BJ (cell line): ENCODE measurements around the gene FRMD5. TPM values are rescaled to one million over a fixed set of nuclear protein-coding genes. Genes with fewer than 3 reads are reported as not detected.

Experiments used
- CTCF ChIA-PET: fragments of 350-600 bp; formaldehyde crosslinking; extraction: SDS; loops from one replicate; lab custom pipeline; 2021; ENCODE audit warnings: antibody characterized with exemption, inconsistent platforms; lab: Yijun Ruan, JAX
- POLR2A ChIA-PET: fragments of 300-600 bp; sonication (Branson Sonifier 250); formaldehyde crosslinking; extraction: SDS; loops from one replicate; lab custom pipeline; 2021; ENCODE audit warnings: antibody characterized with exemption; lab: Charles Lee
- DNase-seq: peaks from one replicate; pipeline ENCODE4 v3.0.0-alpha.2; 2011; ENCODE audit warnings: low read depth
- H3K27me3 ChIP-seq: 2 replicates; pipeline ENCODE4 v1.6.0; 2011; ENCODE audit warnings: low read length; ENCODE audit not compliant: control insufficient read depth, insufficient read depth
- H3K36me3 ChIP-seq: 2 replicates; pipeline ENCODE4 v1.5.1; 2011; ENCODE audit warnings: low read length; ENCODE audit not compliant: control insufficient read depth, insufficient read depth
- H3K4me3 ChIP-seq: 2 replicates; pipeline ENCODE4 v1.5.1; 2011; ENCODE audit warnings: low read depth, mild to moderate bottlenecking, control low read depth, low read length
- polyA plus RNA-seq: library from polyadenylated mRNA; depleted of rRNA; stranded (reverse); fragments of >200 nt; gene quantifications from 2 replicates; pipeline ENCODE4 v1.2.3, GENCODE V29; 2011
- TF ChIP-seq, protein P1 (sequence below): IDR thresholded peaks from 2 replicates; pipeline ENCODE4 v1.5.1; 2011; ENCODE audit warnings: low read depth, mild to moderate bottlenecking, control low read depth, inconsistent platforms, low read length, moderate library complexity; ENCODE audit not compliant: insufficient read depth

The FRMD5 gene
- polyA plus RNA-seq, 1 experiment = 0.96 TPM

DNA sequence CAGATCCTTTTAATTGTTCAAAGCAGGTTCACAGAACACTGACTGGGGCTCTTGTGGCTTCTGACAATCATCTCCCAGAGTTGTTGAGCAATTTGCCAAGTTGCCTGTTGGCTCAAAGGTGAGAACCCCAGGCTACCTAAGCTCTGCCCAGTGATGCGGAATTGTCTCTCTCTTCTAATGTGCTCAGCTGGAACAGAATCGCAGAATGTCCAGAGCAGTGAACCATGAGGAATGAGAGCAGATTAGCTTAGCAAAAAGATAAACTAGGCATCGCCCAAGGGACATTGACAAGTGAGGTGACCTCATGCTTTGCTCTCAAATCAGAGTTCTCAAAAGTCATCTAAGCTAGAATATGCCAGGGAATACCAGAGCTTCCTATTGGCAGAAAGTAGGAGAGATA is 220.2 kb downstream of the FRMD5 start:
- TF ChIP-seq, protein P1, sequence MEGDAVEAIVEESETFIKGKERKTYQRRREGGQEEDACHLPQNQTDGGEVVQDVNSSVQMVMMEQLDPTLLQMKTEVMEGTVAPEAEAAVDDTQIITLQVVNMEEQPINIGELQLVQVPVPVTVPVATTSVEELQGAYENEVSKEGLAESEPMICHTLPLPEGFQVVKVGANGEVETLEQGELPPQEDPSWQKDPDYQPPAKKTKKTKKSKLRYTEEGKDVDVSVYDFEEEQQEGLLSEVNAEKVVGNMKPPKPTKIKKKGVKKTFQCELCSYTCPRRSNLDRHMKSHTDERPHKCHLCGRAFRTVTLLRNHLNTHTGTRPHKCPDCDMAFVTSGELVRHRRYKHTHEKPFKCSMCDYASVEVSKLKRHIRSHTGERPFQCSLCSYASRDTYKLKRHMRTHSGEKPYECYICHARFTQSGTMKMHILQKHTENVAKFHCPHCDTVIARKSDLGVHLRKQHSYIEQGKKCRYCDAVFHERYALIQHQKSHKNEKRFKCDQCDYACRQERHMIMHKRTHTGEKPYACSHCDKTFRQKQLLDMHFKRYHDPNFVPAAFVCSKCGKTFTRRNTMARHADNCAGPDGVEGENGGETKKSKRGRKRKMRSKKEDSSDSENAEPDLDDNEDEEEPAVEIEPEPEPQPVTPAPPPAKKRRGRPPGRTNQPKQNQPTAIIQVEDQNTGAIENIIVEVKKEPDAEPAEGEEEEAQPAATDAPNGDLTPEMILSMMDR = no peak
- ChIA-PET POLR2A (no interaction called here), CTCF (interaction anchor here (1.0 kb wide), 1 partner anchor 8 kb away, joined by 3 read pairs; no protein-coding TSS in a partner anchor)
- Histone ChIP-seq H3K27me3 (no peaks in the 10 kb centered on the region), H3K36me3 (no peaks in the 10 kb centered on the region), H3K4me3 (no peak overlapping the region)
- DNase-seq = no peak

DNA sequence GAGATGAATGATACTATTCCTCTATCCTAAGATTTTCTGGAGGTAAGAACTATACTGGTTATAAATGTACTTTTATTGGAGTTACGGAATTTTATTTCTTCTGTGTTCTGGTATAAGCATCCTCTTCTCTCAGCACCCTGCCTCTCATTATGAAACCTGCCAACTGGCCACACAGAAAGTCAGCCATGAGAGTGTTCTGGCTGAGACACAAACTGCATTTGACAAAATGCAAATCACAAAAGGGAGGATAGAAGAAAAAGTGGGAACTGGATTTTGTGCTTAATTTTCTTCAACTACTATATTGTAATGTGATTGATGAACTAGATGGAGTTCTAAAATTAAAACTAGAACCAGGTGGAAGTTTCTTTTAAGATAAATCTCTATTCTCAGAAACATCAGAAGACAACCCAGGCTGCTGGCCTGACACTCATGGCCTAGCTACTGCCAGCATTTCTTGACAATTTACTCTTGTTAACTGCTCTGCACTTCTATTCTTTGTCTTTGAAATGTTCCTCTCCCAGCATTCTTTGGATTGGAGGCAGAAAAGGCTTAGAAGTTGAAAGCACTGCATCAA is 225.2 kb downstream of the FRMD5 start:
- no peak for DNase-seq
- H3K4me3 ChIP-seq = no peak overlapping the region
- no peaks in the 10 kb centered on the region for H3K36me3 ChIP-seq
- H3K27me3 ChIP-seq = no peaks in the 10 kb centered on the region
- TF ChIP-seq, protein P1 = no peak
- CTCF ChIA-PET = no interaction called here
- POLR2A ChIA-PET = no interaction called here

DNA sequence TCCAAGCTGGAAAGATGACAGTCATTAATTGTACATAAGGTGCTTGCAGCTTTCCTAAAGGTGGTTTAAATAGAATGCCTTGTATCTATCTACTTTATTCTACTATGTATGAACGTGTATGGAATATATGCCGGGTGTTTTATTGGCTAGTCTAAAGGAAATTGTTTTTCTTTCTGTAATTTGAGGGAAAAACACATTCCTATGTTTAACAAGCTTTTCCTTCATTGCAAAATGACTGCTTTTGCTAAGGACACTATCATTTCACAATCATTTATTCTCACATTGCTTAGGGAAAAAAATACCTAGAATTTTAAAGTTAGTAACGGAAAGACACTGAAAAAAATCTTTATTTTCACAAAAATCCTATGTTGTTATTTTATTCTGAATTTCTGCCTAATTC is 226.5 kb downstream of the FRMD5 start:
- no peak for DNase-seq
- POLR2A ChIA-PET = interaction anchor here (0.6 kb wide), 1 partner anchor 243 kb away, joined by 5 read pairs; no protein-coding TSS in a partner anchor
- CTCF ChIA-PET = interaction anchor here (1.1 to 1.2 kb wide), 2 partner anchors 56 to 77 kb away, joined by 3 to 4 read pairs; no protein-coding TSS in a partner anchor

DNA sequence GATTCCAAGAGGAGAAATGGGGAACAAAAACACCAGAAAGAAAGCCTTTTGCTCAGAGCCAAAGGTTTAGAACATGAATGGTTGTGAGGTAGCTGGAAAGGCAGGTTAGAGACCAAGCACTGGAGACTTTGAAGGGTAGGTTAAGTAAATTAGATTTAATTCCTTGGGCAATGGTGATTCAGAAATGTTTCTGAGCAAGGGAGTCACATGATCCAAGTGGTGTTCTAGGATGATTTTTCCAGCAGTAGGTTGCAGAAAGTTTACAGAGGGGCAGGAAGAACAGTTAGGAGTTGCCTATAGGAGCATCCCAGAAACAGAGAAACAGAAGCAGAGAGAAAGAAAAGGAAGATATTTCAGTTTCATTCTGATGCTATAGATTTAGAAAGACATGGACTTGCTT is 228.4 kb downstream of the FRMD5 start:
- TF ChIP-seq, protein P1 = no peak
- CTCF ChIA-PET = no interaction called here
- no peaks in the 10 kb centered on the region for H3K27me3 ChIP-seq
- POLR2A ChIA-PET = no interaction called here
- H3K36me3 ChIP-seq = no peaks in the 10 kb centered on the region
- no peak for DNase-seq
- no peak overlapping the region for H3K4me3 ChIP-seq

More for the DNA sequence above, 226.5 kb downstream of the FRMD5 start:
- Histone ChIP-seq H3K27me3 (no peaks in the 10 kb centered on the region), H3K36me3 (no peaks in the 10 kb centered on the region), H3K4me3 (no peak overlapping the region)
- TF ChIP-seq, protein P1 = no peak

DNA sequence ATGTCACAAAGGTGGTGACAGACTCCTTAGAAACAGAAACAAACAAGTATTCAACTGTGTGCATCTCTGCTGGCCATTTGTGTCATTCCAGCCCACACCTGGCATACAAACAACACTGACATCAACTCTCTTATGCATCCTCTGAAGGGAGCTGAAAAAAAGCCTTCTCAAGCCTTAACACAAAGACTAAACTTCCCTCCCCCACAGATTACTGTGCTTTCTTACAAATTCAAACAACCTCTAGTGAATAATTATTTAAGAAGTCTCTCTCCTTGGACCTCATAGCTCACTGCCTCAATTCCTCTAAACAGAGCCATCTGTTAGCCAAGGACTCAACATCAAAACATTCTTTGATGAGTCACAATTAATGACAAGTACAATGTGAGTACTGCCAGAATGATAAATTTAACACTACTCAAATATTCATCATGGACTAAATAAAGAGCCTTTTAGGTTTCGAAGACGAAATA is 236.2 kb downstream of the FRMD5 start:
- peak; percentile 73 for DNase-seq
- POLR2A ChIA-PET = interaction anchor here (0.6 kb wide), 1 partner anchor 246 kb away, joined by 14 read pairs; no protein-coding TSS in a partner anchor
- Histone ChIP-seq H3K27me3 (no peaks in the 10 kb centered on the region), H3K36me3 (no peaks in the 10 kb centered on the region), H3K4me3 (no peak overlapping the region)
- TF ChIP-seq, protein P1 = no peak
- CTCF ChIA-PET = interaction anchor here (1.5 kb wide), 1 partner anchor 9 kb away, joined by 4 read pairs; no protein-coding TSS in a partner anchor
